Measurements from ENCODE around the gene LRFN2.

LRFN2 gene

GRCh38 chr6:40444811-40445210, 142.4 kb downstream of the LRFN2 start:
- no peak overlapping the region for H3K4me3 ChIP-seq
- no peak overlapping the region for H3K27ac ChIP-seq

GRCh38 chr6:40444312-40444711, 142.9 kb downstream of the LRFN2 start:
- no peak overlapping the region for H3K27ac ChIP-seq
- H3K4me3 ChIP-seq, result no peak overlapping the region

GRCh38 chr6:40443842-40444241, 143.3 kb downstream of the LRFN2 start:
- Histone ChIP-seq H3K4me3 (no peak overlapping the region), H3K27ac (no peak overlapping the region)

- Histone ChIP-seq H3K4me3 (no peak overlapping the region), H3K27ac (no peak overlapping the region)
Measured at GRCh38 chr6:40442591-40442990, 144.6 kb downstream of the LRFN2 start.

- no peak overlapping the region for H3K27ac ChIP-seq
- no peak overlapping the region for H3K4me3 ChIP-seq
Measured at GRCh38 chr6:40441150-40441549, 146.0 kb downstream of the LRFN2 start.

DNA sequence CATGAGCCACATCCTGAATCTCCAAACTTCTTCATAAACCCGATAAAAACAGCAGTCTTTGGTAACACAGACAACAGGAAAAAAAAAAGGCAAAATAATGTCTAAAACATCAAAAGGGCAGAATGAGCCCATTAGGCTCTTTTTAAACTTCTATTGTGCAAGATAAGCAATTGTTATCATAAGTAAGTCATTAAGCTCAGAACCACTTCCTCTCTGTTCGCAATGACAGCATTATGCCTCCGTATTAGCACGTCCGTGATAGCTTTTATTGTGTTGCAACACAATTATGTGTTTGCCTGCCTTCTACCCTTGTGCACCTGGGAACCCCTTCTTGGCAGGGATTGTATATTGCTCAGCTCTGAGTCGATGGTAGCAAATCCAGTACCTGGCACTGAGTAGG, 147.1 kb downstream of the LRFN2 start:
- Histone ChIP-seq H3K4me3 (no peak overlapping the region), H3K27ac (no peak overlapping the region)

GRCh38 chr6:40439026-40439800, 148.0 kb downstream of the LRFN2 start:
- no peak overlapping the region for H3K27ac ChIP-seq
- no peak overlapping the region for H3K4me3 ChIP-seq

DNA sequence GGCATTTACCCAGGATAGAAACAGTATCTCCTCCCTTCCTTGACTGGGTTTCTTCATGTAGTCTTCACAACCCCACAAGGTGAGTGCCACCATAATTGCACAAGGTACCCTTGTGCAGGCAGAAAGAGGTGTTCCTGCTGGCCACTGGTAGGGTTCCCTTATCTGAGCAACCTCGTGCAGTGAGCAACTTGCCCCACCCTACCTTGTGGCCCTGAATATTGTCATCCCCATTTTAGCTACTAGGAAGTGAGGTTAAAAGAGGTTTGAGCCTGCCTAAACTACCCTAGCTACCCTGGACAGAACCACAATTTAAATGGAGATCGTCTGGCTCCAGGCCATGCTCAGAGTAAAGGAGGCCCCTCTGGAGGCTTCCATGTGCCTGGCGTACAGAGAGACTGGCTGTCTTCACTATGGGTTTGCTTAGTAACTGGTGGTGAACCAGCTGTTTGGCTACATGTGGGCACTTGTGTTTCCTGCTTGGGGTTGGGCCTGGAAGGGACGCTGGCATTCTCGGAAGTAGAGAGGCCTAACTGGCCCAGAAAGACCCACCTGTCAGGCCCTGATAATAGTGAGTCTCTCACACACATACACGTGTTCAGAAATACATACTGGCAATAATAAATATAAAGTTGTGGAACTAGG, 148.8 kb downstream of the LRFN2 start:
- Histone ChIP-seq H3K4me3 (no peak overlapping the region), H3K27ac (no peak overlapping the region)

DNA sequence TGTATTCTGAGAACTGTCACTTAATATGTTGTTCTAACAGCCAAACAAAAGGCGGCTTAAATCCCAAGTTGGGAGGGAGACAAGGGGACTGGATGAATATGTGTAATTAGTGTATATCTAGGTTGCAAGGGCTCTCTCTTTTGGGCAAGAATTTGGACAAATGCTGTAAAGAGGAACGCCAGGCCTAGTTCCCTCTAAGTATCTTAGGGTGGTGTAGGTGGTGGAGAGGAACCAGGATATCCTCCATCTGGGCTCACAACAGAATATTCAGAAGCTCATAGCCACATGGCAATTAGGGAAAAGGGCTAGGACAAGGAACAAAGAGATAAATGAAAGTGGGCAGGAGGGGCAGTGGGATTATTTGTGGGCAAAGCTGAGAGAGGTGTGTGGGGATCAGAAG, 149.5 kb downstream of the LRFN2 start:
- H3K4me3 ChIP-seq, result no peak overlapping the region
- H3K27ac ChIP-seq, result no peak overlapping the region

DNA sequence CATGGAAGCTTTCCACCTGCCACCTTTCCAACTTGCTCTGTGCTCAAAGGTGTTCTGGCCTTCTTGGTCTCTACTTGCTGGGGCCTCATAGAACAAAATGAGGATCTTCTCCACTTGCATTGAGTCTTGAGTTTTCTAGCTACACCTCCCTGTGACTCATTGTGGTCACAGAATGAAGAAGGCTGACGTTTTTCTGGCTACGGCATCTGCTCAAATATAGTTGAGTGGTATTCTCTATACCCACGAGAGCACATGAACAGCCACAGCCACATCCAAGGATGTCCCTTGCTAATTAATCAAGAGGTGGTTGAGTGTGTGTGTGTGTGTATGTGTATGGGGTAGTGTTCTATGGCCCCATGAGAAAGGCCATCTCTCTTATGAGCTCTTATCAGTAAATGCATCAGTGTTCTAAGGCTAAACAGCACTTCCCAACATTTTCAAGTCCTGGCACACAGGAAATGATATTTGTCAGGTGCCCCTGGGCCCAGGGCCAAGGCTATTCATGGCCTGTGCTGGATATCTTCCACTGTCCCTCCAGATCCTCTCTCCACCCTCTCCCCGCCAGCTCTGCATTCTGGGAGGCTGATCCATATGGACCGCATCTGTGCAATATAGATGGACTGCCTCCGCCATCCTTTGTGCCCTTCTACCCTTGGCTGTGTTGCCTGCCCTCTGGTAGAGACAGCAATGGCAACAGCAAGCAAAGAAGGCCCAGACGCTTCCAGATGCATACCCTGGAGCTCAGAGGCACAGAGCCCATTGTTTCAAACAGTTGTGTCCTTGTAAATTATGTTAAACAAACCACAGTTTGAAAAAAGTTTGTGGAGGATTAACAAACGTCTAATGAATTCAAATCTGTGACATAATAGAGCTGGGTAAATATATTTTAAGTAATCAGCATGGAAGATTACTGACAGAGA, 150.2 kb downstream of the LRFN2 start:
- Histone ChIP-seq H3K27ac (no peak overlapping the region), H3K4me3 (no peak overlapping the region)

GRCh38 chr6:40432982-40433381, 154.2 kb downstream of the LRFN2 start:
- no peak overlapping the region for H3K4me3 ChIP-seq
- no peak overlapping the region for H3K27ac ChIP-seq

GRCh38 chr6:40431706-40432105, 155.5 kb downstream of the LRFN2 start:
- Histone ChIP-seq H3K4me3 (no peak overlapping the region), H3K27ac (no peak overlapping the region)

DNA sequence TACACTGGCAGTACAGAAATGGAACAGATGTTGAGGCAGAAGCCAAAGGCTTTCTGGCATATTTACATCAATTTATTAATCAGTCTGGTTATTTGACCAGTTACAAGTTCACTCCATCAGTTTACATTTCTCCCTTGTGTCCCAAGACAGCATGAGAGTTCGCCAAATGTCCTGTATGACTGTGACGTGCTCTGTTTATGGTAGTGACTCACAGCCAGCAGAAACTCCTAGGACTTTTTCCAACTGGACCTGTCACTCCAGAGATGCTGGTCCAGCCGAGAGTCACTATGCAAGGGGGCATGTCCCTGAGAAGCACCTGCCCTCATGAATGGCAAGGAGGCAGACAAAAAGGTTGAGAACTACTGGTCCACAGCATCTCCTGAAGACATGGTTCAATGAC, 160.0 kb downstream of the LRFN2 start:
- no peak overlapping the region for H3K27ac ChIP-seq
- no peak overlapping the region for H3K4me3 ChIP-seq

DNA sequence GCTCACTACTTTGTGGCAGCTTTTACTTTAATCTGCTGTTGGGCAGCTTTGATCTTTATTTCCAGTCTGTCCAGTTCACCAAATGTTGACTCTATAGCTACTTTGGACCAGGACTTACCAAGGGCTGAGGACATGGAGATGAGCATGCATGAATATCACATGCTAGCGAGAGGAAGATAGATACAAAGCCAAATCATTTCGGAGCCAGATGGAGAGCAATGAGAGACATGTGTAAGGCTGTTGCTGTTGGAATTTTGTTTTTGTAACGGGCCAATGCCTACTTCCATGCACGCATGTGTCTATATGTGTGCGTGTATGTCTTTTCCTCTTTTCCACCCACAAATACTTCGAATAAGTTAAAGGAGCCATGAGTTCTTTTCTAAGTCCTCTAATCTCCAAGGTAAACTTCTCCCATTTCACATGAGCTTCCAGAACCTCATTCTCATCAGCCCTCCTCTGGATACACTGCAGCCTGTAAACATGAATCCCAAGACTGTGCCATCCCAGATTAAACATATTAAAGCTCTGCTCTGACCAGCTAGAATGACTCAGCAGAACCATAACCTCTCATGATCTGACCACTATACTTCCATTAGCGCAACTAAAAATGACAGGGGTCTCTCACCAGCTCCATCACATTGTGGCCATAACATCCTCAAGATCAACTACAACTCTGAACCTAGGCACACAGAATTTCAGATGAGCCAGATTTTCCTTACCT, 160.7 kb downstream of the LRFN2 start:
- H3K27ac ChIP-seq, result peak overlapping the region in 3 of 21 experiments; percentile 14 to 70 (median 16)
- no peak overlapping the region for H3K4me3 ChIP-seq

GRCh38 chr6:40425192-40425919, 161.8 kb downstream of the LRFN2 start:
- peak overlapping the region in 1 of 21 experiments; percentile 70 for H3K27ac ChIP-seq
- no peak overlapping the region for H3K4me3 ChIP-seq

DNA sequence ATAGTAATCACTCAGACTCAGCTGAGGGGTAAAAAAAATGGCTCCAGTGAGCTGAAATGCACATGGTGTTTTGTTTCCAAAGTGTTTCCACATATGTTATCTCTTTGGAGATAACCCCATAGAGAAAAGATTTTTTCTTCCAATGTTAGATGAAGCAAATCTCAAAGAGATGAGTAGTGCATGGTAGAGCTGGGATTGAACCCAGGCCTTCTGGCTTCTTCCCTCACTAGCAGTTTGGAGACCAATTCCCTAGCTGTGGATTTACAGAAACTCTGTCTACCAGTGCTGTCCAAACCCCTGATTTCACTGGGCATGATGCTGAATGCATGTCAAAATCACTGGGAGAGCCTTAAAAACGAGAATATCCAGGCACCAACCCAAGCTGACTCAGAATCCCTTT, 165.1 kb downstream of the LRFN2 start:
- H3K4me3 ChIP-seq, result no peak overlapping the region
- no peak overlapping the region for H3K27ac ChIP-seq

DNA sequence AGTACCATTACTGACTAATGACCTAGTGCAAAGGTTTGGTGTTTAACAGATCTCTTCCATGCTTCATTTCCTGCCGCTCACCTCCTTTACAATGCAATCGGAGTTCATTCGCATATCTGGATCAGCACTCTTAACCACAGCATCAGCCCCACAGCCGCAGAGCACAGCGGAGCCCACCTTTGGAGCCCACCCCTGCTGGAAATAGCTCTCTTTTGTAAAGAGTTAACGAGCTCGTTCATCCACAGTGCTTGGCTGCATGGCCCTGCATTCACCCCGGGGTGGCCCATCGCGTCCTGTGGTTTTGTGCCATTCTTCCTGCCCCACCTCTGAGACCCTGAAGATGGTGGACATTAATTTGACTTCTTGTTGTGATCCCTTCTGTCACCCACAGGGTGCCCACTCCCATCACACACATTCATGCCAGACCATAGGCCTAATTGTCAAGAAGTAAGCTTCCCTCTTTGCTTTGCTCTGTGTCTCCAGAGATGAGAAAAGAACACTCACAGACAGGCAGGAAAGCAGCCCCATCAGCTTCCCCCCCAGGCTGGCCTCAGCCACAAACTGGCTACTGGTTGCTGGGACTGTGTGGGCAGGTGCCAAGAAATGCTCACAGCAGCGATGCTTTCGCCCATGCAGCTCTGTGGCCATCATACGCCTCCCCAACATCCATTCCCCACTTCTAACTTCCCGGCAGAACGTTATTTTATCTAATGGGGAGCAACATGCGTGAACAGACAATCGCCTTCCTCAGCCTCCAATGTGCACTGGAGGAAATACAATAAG, 167.0 kb downstream of the LRFN2 start:
- H3K4me3 ChIP-seq, result no peak overlapping the region
- no peak overlapping the region for H3K27ac ChIP-seq

DNA sequence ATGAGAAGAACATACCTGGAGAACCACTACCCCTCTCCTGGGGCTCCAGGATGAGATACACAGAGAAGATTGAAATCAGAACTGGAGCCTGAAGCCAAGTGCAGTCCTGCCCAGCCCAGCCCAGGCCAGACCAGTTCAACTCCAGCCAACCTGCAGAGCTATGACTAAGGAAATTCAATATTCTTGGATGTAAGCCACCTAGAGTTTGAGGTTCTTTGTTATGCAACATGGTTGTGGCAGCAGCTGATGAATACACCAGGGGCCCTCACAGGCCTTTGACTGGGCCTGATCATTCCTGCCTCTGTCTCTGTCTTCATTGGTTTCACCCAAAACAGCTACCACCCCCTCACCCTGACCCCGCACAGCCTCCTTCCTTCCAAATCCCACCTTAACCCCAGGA, 167.8 kb downstream of the LRFN2 start:
- H3K27ac ChIP-seq, result no peak overlapping the region
- no peak overlapping the region for H3K4me3 ChIP-seq

DNA sequence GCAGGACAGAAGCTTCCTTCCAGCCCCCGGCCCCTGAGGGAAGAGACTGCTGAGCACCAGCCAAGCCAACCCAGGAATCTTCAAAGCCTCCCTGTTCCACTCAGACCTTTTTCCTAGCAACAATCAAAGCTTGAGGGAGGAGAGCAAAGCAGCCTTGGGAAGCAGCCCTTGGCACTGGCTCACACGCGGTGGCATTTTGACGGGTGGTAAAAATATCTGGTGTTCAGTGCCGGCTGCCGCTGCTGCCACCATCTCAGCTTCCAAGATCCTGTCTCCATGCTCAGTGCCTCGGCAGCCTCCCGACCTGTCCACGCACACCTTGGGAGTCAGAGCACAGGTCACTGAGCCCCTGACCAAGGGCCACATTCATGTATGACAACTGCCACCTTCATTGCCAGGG, 170.1 kb downstream of the LRFN2 start:
- H3K4me3 ChIP-seq, result no peak overlapping the region
- no peak overlapping the region for H3K27ac ChIP-seq

All from skin epidermis (tissue), 12 donors.